RPMI7951 (cell line): ENCODE results near the gene SPATA46. TPM values are rescaled to one million over a fixed set of nuclear protein-coding genes. Genes with fewer than 3 reads are reported as not detected.
"Not testable (repeated sequence)": the region's sequence is repeated elsewhere in the genome, so short reads cannot be mapped to it uniquely, and the experiment has no call there.

Experiments used
- DNase-seq: peaks from one replicate; pipeline ENCODE4 v3.0.0-alpha.2; 2012; ENCODE audit warnings: low read depth
- total RNA-seq: library from RNA; depleted of rRNA; stranded (reverse); fragments of >200 nt; shearing (Covaris generic); gene quantifications from 2 replicates; pipeline ENCODE4 v1.2.3, GENCODE V29; 2014; rRNA removed

Gene SPATA46
- total RNA-seq = not detected in 2 replicates

GRCh38 chr1:162376691-162377090, at the start of gene SPATA46:
Gene SPATA46, minus strand, starts transcription at chr1:162376854. Its CDS starts 64 bp downstream, at chr1:162376790.
- DNase-seq = no peak

DNA sequence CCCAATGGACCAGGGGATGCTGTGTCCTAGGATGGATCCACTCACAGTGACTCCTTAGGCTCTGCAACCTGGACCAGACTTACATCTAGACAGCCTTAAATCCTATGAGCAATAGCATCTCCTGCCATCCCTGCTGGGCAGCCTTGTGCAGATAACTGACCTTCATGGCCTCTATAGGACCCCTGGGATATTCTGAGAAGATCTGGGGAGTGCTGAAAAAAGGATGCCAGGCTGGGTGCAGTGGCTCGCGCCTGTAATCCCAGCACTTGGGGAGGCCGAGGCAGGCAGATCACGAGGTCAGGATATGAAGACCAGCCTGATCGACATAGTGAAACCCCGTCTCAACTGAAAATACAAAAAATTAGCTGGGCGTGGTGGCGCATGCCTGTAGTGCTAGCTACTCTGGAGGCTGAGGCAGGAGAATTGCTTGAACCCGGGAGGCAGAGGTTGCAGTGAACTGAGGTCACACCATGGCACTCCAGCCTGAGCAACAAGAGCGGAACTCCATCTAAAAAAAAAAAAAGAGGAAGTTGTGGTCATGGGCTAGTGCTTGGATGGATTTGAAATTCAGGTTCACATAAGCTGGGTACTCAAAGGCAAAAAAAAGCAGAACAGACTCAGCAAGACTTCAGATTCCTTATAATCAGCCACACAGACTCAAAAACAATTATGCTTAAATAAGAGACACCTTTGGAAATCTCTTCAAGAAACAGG, 46.2 kb upstream of the SPATA46 start:
- no peak for DNase-seq

GRCh38 chr1:162421258-162422164, 44.9 kb upstream of the SPATA46 start:
- DNase-seq = peak; percentile 67

DNA sequence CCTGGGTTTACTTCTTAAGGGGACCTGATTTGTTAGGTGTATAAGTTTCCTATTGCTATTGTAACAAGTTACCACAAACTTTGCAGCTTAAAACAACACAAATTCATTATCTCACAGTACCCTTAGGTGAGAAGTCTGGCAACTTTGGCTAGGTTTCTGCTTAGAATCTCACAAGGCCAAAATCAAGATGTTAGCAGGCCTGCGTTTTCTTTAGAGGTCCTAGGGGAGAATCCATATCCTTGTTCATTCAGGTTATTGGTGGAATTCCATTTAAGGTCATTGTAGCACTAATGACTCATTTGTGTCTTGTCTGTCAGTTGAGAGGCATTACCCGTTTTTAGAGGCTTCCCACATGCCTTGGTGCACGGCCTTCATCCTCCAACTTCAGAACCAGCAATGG, 43.5 kb upstream of the SPATA46 start:
- DNase-seq = no peak

DNA sequence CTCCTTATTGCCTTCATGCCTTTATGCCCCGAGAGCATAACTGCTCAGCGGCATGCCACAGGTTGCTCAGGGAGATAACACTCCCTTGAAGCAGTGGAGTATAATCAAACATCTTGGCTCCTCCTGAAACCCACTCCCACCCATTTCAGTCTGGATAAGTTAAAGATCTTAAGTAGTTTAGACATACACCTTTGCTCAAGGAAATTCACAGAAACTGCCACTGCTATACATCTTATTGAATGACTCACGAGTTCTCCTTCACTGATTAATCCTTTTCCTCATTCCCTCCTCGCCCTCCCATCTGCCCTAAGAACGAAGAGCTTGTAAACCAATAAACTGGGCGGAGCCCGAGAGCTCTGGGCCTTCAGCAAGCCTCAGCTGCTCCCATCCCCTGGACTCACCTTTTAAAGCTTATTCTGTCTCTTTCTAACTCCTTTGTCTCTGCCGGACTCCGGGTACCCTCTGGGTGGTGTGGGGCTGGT, 42.8 kb upstream of the SPATA46 start:
- not testable (repeated sequence) for DNase-seq

DNA sequence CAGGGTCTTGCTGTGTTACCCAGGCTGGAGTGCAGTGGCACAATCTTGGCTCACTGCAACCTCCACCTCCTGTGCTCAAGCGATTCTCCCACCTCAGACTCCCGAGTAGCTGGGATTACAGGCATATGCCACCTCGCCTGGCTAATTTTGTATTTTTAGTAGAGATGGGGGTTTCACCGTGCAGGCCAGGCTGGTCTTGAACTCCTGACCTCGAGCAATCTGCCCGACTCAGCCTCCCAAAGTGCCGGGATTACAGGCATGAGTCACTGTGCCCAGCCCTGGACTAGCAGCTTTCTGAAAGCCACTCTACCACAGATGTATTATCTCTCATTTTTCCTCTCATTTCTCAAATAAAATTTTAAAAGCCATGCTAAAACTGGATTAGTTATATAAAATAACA, 41.9 kb upstream of the SPATA46 start:
- peak; percentile 39 for DNase-seq

GRCh38 chr1:162417650-162418049, 41.0 kb upstream of the SPATA46 start:
- DNase-seq = no peak

- DNase-seq = no peak
Measured at GRCh38 chr1:162416909-162417308, 40.3 kb upstream of the SPATA46 start.

DNA sequence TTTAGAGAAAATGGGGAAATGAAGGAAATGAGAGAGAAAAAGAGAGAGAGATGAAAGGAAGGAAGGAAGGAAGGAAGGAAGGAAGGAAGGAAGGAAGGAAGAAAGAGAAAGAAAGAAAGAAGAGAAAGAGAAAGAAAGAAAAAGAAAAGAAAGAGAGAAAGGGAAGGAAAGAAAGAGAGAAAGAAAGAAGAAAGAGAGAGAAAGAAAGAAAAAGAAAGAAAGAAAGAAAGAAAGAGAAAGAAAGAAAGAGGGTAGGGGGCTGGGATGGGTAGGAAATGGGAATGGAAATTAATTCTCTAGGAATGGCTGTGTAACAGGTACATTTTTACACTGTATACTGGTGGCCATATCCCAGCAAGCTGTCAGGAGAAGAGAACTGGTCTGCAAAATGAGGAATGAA, 39.6 kb upstream of the SPATA46 start:
- DNase-seq = no peak

GRCh38 chr1:162412002-162412401, 35.3 kb upstream of the SPATA46 start, which contains the start of gene SH2D1B:
Gene SH2D1B, minus strand, starts transcription at chr1:162412136. Its CDS starts 120 bp downstream, at chr1:162412016.
- DNase-seq = peak; percentile 33

DNA sequence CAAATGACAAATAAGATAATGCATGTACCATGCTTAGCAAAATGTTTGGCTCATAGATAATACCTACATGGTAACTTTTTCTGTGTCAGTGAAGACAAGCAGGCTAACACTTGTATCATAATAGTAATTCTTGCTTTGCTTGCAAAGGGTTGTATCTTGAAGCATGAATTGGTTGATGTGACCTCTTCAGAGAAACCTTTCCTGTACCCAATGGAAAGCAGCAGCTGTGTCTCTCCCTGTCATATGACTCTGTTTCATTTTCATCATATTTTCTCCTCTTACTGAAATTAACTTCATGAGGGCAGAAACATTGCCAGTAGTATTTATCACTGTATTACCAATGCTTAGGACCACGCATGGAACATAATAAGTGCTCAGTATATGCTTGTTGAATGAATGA, 30.9 kb upstream of the SPATA46 start:
- DNase-seq = no peak

DNA sequence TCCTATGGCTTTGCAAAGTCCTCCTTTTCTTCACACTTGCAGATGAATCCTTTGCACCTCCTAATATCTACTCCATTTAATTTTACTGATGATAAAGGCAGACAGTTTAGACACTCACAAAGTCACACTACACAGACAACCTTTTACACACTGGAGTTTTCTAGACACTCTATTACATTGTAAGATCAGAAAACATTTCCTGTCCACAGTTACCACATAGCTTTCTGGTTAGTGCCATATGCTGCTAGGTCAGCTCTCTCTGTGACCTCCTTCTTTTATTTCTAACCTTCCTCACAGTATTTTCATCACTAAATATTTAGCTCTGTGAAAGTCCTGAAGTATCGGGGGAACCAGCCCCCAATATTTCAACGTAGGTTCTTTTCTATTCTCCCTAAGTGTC, 30.2 kb upstream of the SPATA46 start:
- no peak for DNase-seq

DNA sequence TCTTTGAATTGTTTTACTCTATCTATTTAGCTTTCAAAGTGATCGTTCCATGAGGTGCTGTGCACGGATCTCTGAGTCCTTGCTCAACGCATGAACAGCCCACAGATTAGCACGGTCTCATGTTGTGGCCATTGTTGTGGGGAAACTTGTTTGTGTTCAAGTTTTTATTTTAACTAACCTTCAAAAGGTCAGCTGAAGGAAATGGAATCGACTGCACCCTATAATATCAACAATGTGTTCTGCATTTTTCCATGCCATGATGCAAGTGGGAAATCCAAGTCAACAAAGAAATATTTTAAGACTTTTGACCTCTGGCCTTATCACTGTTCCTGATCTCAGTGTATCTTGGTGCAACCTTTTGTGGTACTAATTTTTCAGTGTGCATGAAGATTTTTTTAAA, 29.1 kb upstream of the SPATA46 start:
- DNase-seq = no peak

DNA sequence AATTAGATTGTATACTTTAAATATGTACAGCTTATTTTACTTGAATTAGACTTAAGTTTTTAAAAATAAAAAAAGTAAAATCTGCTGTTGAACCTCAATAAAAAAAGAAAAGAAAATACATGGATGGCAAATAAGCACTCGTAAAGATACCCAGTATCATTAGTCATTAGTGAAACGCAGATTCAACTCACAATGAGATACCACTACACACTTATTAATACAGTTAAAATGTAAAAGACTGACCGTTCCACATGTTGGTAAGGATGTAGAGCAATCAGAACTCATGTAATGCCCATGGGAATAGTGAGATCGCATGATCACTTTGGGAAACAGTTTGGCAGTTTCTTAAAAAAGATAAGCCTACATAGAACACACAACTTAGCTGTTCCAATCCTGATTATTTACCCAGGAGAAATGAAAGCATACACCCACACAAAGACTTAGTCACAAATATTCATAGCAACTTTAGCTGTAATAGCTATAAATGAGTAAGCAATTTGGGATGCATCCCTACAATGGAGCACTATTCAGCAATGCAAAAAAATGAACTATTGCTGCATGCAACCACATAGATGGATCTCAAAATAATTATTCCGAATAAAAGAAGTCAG, 28.0 kb upstream of the SPATA46 start:
- peak; percentile 24 for DNase-seq

DNA sequence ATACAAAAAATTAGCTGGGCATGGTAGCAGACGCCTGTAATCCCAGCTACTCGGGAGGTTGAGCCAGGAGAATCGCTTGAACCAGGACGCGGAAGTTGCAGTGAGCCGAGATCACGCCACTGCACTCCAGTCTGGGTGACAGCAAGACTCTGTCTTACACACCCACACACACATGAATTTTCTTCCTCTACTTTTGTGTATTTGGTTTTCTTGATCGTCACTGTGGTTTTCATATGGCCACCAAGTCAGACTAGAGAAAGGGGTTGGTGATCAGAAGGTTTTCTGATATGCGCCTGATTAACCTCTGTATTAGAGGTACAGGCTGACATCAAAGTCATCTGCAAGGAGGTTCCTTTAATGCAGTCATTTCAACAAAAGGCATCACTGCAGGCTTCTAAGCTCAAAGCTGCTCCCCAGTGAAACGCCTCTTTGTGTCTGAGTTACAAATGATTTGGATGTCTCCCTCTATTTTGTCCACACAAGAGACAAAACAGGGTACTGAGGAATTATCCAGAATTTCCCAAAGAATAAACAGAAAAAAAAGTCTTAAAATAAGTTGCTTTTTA, 24.2 kb upstream of the SPATA46 start:
- no peak for DNase-seq

DNA sequence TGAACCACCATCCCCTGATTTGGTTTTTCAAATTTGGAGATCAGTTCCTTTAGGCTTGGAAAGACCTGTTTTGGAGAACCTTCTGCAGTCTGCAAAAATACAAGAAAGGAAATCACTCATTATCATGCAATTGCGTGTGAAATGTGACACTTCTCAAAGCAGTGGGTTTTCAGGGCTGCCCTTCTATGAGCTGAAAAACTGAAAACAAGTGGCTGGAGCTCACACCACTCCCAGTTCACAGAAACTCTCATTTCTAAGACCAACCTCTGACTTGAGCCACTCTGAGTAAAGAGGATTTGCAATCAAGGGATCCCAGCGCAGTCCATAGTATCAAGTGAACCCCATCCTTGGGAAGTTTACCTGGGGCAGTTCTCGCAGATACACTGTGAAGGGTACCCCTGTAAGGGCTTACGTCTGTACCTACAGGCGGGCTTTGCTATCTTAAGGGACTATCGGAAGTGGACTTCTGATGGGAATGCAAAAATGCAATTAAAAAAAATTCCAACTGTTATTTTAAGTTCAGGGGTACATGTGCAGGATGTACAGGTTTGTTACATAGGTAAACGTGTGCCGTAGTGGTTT, 22.4 kb upstream of the SPATA46 start:
- DNase-seq = no peak

DNA sequence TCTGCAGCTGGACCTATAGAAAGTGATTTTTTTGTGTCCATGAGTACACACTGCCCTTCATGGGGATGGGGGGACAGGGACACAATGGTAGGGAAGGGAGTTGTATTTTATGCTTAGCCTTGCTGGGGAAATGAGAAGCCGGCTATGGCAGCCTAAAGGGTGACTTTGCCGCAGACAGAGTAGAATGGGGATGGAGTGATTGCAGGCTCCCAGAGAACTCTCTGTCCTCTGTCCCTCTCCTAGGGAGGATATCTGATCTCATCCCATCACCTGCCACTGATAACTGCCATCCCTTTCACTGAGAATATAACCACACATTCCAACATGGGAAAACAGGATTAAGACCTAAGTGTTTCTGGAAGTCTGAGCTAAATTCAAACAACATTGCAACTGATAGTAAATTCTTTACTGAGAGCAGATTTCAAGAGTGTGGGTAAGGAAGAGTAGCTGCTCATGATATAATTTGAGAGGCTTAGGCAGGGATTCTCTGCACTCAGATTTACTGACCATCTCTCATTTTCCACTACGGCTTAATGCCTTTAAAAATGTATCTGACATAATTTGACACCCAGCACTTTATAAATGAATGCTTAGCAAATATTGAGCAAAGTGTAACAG, 21.4 kb upstream of the SPATA46 start:
- DNase-seq = no peak

- DNase-seq = no peak
Measured at GRCh38 chr1:162397039-162397448, 20.4 kb upstream of the SPATA46 start.

GRCh38 chr1:162396201-162396906, 19.7 kb upstream of the SPATA46 start:
- DNase-seq = no peak

GRCh38 chr1:162391790-162392563, 15.3 kb upstream of the SPATA46 start:
- no peak for DNase-seq
